ENCODE measurements around the gene BBS1. TPM values are rescaled to one million over a fixed set of nuclear protein-coding genes. Genes with fewer than 3 reads are reported as not detected.

Gene BBS1
- total RNA-seq, 2 donors from 2014 or later = 52.4 to 67.3 TPM

GRCh38 chr11:66464916-66465315, 45.5 kb upstream of the BBS1 start:
- H3K4me1 Mint-ChIP-seq = peaks cover under 1% of the 10 kb centered on the region
- H3K27ac Mint-ChIP-seq = no peak overlapping the region
- H3K9me3 Mint-ChIP-seq = peaks cover 16% of the 10 kb centered on the region

GRCh38 chr11:66465373-66466224, 44.8 kb upstream of the BBS1 start:
- no peak for DNase-seq
- H3K4me3 ChIP-seq (ENCODE audit: low read length) = peak overlapping the region; percentile 82
- no peak for TF ChIP-seq CTCF (conservative IDR thresholded peaks at IDR 0.05)
- H3K9me3 Mint-ChIP-seq = peaks cover 14% of the 10 kb centered on the region
- H3K36me3 ChIP-seq (ENCODE audit: control insufficient read depth, insufficient read depth, low read length) = no peaks in the 10 kb centered on the region
- 71 to 77% methylated on average over 13 to 19 of the region's 19 CpGs for WGBS, 2 experiments (ENCODE audit: insufficient coverage in 1 of 2, insufficient read length in 1 of 2)
- H3K9me3 ChIP-seq (ENCODE audit: control insufficient read depth, low read length) = peaks cover 22% of the 10 kb centered on the region
- H3K4me1 Mint-ChIP-seq = peaks cover 4% of the 10 kb centered on the region
- H3K9ac ChIP-seq (ENCODE audit: extremely low read depth, low read length, poor library complexity, severe bottlenecking) = no peak overlapping the region
- no peak overlapping the region for H3K27ac ChIP-seq (ENCODE audit: low read depth, low read length)
- no peaks in the 10 kb centered on the region for H3K36me3 Mint-ChIP-seq (ENCODE audit: low read depth)
- H3K27me3 ChIP-seq (ENCODE audit: control insufficient read depth, insufficient read depth, low read length, poor library complexity, severe bottlenecking) = no peaks in the 10 kb centered on the region
- H3K27me3 Mint-ChIP-seq (ENCODE audit: insufficient read depth) = peaks cover 16% of the 10 kb centered on the region
- H3K27ac Mint-ChIP-seq = no peak overlapping the region
- H3K4me1 ChIP-seq (ENCODE audit: control insufficient read depth, insufficient read depth, low read length) = no peaks in the 10 kb centered on the region
- peak overlapping the region; percentile 76 for H3K4me3 Mint-ChIP-seq

More at GRCh38 chr11:66464916-66465315, 45.5 kb upstream of the BBS1 start:
- WGBS, 2 experiments (ENCODE audit: insufficient coverage in 1 of 2, insufficient read length in 1 of 2) = 92% methylated on average over 1 of the region's 1 CpG; no CpG with 5 or more reads in 1 of the 2 experiments
- H3K4me3 Mint-ChIP-seq = no peak overlapping the region
- Histone ChIP-seq H3K27ac (ENCODE audit: low read depth, low read length) (no peak overlapping the region), H3K4me1 (ENCODE audit: control insufficient read depth, insufficient read depth, low read length) (no peaks in the 10 kb centered on the region), H3K4me3 (ENCODE audit: low read length) (no peak overlapping the region), H3K9ac (ENCODE audit: extremely low read depth, low read length, poor library complexity, severe bottlenecking) (no peak overlapping the region), H3K9me3 (ENCODE audit: control insufficient read depth, low read length) (peaks cover 22% of the 10 kb centered on the region), H3K27me3 (ENCODE audit: control insufficient read depth, insufficient read depth, low read length, poor library complexity, severe bottlenecking) (no peaks in the 10 kb centered on the region), H3K36me3 (ENCODE audit: control insufficient read depth, insufficient read depth, low read length) (no peaks in the 10 kb centered on the region)
- TF ChIP-seq CTCF (conservative IDR thresholded peaks at IDR 0.05) = no peak
- no peaks in the 10 kb centered on the region for H3K36me3 Mint-ChIP-seq (ENCODE audit: low read depth)
- DNase-seq = no peak
- H3K27me3 Mint-ChIP-seq (ENCODE audit: insufficient read depth) = peaks cover 16% of the 10 kb centered on the region

- H3K27ac Mint-ChIP-seq = peak within 1 kb of the TSS; percentile 89
- H3K27me3 Mint-ChIP-seq (ENCODE audit: insufficient read depth) = peaks cover 16% of the 10 kb centered on the region
- WGBS, 2 experiments (ENCODE audit: insufficient coverage in 1 of 2, insufficient read length in 1 of 2) = 2 to 7% methylated on average over 3 to 60 of the region's 63 CpGs
- no peaks in the 10 kb centered on the region for H3K4me1 ChIP-seq (ENCODE audit: control insufficient read depth, insufficient read depth, low read length)
- no peaks in the 10 kb centered on the region for H3K36me3 Mint-ChIP-seq (ENCODE audit: low read depth)
- H3K27ac ChIP-seq (ENCODE audit: low read depth, low read length) = no peak within 1 kb of the TSS
- TF ChIP-seq CTCF (conservative IDR thresholded peaks at IDR 0.05) = no peak
- peaks cover 14% of the 10 kb centered on the region for H3K9me3 Mint-ChIP-seq
- H3K9ac ChIP-seq (ENCODE audit: extremely low read depth, low read length, poor library complexity, severe bottlenecking) = peak within 1 kb of the TSS; percentile 41
- H3K4me3 Mint-ChIP-seq = peak within 1 kb of the TSS; percentile 76
- no peaks in the 10 kb centered on the region for H3K36me3 ChIP-seq (ENCODE audit: control insufficient read depth, insufficient read depth, low read length)
- peaks cover 18% of the 10 kb centered on the region for H3K9me3 ChIP-seq (ENCODE audit: control insufficient read depth, low read length)
- peak; percentile 99 for DNase-seq
- no peaks in the 10 kb centered on the region for H3K27me3 ChIP-seq (ENCODE audit: control insufficient read depth, insufficient read depth, low read length, poor library complexity, severe bottlenecking)
- H3K4me1 Mint-ChIP-seq = peaks cover 4% of the 10 kb centered on the region
- peak within 1 kb of the TSS; percentile 85 for H3K4me3 ChIP-seq (ENCODE audit: low read length)
These were observed 44.0 kb upstream of the BBS1 start, which contains the start of gene PELI3 for GRCh38 chr11:66466225-66467033. PELI3 (plus strand) TSS chr11:66466905; CDS start chr11:66468129, 1,224 bp downstream.
